HEK293T (cell line): ENCODE data around the gene YRDC.

Experiments used
- CTCF ChIA-PET: fragments of 350-600 bp; formaldehyde crosslinking; extraction: SDS; loops from one replicate; lab custom pipeline; 2021; ENCODE audit warnings: antibody characterized with exemption, inconsistent platforms; lab: Yijun Ruan, JAX
- POLR2A ChIA-PET: fragments of 350-600 bp; formaldehyde crosslinking; extraction: SDS; loops from one replicate; lab custom pipeline; 2020; ENCODE audit warnings: antibody characterized with exemption, inconsistent platforms; lab: Yijun Ruan, JAX
- DNase-seq: peaks from one replicate; pipeline ENCODE4 v3.0.0; 2012; ENCODE audit warnings: mixed read lengths; ENCODE audit errors: extremely low spot score
- ARNT ChIP-seq: fragments of 450-650 bp; IDR thresholded peaks from 2 replicates; pipeline ENCODE4 v1.6.1; 2017; ENCODE audit warnings: mild to moderate bottlenecking
- BHLHE40 ChIP-seq: fragments of 450-650 bp; IDR thresholded peaks from 2 replicates; pipeline ENCODE4 v1.6.1; 2016; ENCODE audit warnings: mild to moderate bottlenecking, moderate library complexity, borderline replicate concordance
- CTBP1 ChIP-seq: fragments of 450-650 bp; IDR thresholded peaks from 2 replicates; pipeline ENCODE4 v1.6.1; 2016; ENCODE audit warnings: borderline replicate concordance
- ELF4 ChIP-seq: fragments of 450-650 bp; IDR thresholded peaks from 2 replicates; pipeline ENCODE4 v1.6.1; 2017; ENCODE audit warnings: antibody characterized with exemption
- FOXA1 ChIP-seq: fragments of 450-650 bp; IDR thresholded peaks from 2 replicates; pipeline ENCODE4 v1.6.1; 2016; ENCODE audit warnings: mild to moderate bottlenecking
- FOXK2 ChIP-seq: fragments of 450-650 bp; IDR thresholded peaks from 2 replicates; pipeline ENCODE4 v1.6.1; 2016; ENCODE audit warnings: mild to moderate bottlenecking
- FOXM1 ChIP-seq: fragments of 450-650 bp; IDR thresholded peaks from 2 replicates; pipeline ENCODE4 v1.6.1; 2017; ENCODE audit warnings: mild to moderate bottlenecking, borderline replicate concordance
- HDGF ChIP-seq: fragments of 450-650 bp; IDR thresholded peaks from 2 replicates; pipeline ENCODE4 v1.6.1; 2017; ENCODE audit warnings: antibody characterized with exemption, borderline replicate concordance
- L3MBTL2 ChIP-seq: fragments of 450-650 bp; conservative IDR thresholded peaks from 2 replicates; pipeline ENCODE4 v1.6.1; 2016; ENCODE audit warnings: mild to moderate bottlenecking
- LEF1 ChIP-seq: fragments of 450-650 bp; IDR thresholded peaks from 2 replicates; pipeline ENCODE4 v1.6.1; 2017; ENCODE audit warnings: mild to moderate bottlenecking, borderline replicate concordance
- NFRKB ChIP-seq: fragments of 450-650 bp; IDR thresholded peaks from 2 replicates; pipeline ENCODE4 v1.6.1; 2016; ENCODE audit warnings: mild to moderate bottlenecking, moderate library complexity
- PKNOX1 ChIP-seq: fragments of 450-650 bp; IDR thresholded peaks from 2 replicates; pipeline ENCODE4 v1.6.1; 2016
- SP1 ChIP-seq: fragments of 450-650 bp; IDR thresholded peaks from 2 replicates; pipeline ENCODE4 v1.6.1; 2017
- SUZ12 ChIP-seq: fragments of 450-650 bp; IDR thresholded peaks from 2 replicates; pipeline ENCODE4 v1.6.1; 2016; ENCODE audit warnings: mild to moderate bottlenecking
- TARDBP ChIP-seq: fragments of 450-650 bp; IDR thresholded peaks from 2 replicates; pipeline ENCODE4 v1.6.1; 2016
- ZNF384 ChIP-seq: fragments of 450-650 bp; IDR thresholded peaks from 2 replicates; pipeline ENCODE4 v1.6.1; 2016

Gene YRDC

GRCh38 chr1:37765916-37766664 lies 41.9 kb downstream of the YRDC start:
- CTCF ChIA-PET, result interaction anchor here (1.0 to 1.1 kb wide), 2 partner anchors 9 to 75 kb away, joined by 3 to 5 read pairs; a partner anchor contains a TSS
- POLR2A ChIA-PET, result interaction anchor here (0.9 to 1.7 kb wide), 3 partner anchors 26 to 76 kb away, joined by 4 to 6 read pairs (median 5); partner anchors contain the start of gene CDCA8
- no peak for DNase-seq
- no peak for TF ChIP-seq ZNF384
- TF ChIP-seq CTBP1, result no peak
- no peak for TF ChIP-seq NFRKB
- no peak for TF ChIP-seq ARNT
- no peak for TF ChIP-seq SUZ12
- TF ChIP-seq FOXM1, result no peak
- no peak for TF ChIP-seq PKNOX1
- no peak for TF ChIP-seq BHLHE40
- TF ChIP-seq FOXK2, result no peak
- no peak for TF ChIP-seq SP1
- no peak for TF ChIP-seq TARDBP
- no peak for TF ChIP-seq FOXA1
- no peak for TF ChIP-seq HDGF
- no peak for TF ChIP-seq LEF1
- TF ChIP-seq L3MBTL2, result no peak

- no peak for DNase-seq
- ChIA-PET POLR2A (interaction anchor here (1.7 kb wide), 1 partner anchor 75 kb away, joined by 6 read pairs; a partner anchor contains a TSS), CTCF (interaction anchor here (0.5 to 0.6 kb wide), 2 partner anchors 159 to 208 kb away, joined by 3 read pairs; no protein-coding TSS in a partner anchor)
- TF ChIP-seq LEF1 (no peak), PKNOX1 (no peak), FOXM1 (no peak), SP1 (no peak), ELF4 (no peak), TARDBP (no peak), FOXK2 (no peak), ARNT (no peak), NFRKB (no peak), SUZ12 (no peak)
Measured at GRCh38 chr1:37764888-37765441, 43.0 kb downstream of the YRDC start, which contains the start of gene EPHA10. EPHA10 (minus strand) TSS chr1:37765120; CDS start chr1:37765066, 54 bp downstream.

- TF ChIP-seq SUZ12 (no peak), ELF4 (no peak), ARNT (no peak), BHLHE40 (no peak), NFRKB (no peak), PKNOX1 (no peak), FOXM1 (no peak), HDGF (no peak), FOXA1 (no peak), SP1 (no peak), FOXK2 (no peak)
- ChIA-PET CTCF (no interaction called here), POLR2A (no interaction called here)
- peak; percentile 84 for DNase-seq
Measured at GRCh38 chr1:37764414-37764825, 43.6 kb downstream of the YRDC start.

GRCh38 chr1:37763791-37764413 lies 44.1 kb downstream of the YRDC start:
- TF ChIP-seq LEF1, result no peak
- TF ChIP-seq PKNOX1, result no peak
- TF ChIP-seq FOXM1, result no peak
- no peak for TF ChIP-seq TARDBP
- TF ChIP-seq NFRKB, result no peak
- no peak for TF ChIP-seq SP1
- no peak for TF ChIP-seq FOXK2
- no peak for TF ChIP-seq CTBP1
- no peak for TF ChIP-seq L3MBTL2
- no peak for TF ChIP-seq ZNF384
- no peak for TF ChIP-seq SUZ12
- TF ChIP-seq FOXA1, result no peak
- TF ChIP-seq ARNT, result no peak
- TF ChIP-seq HDGF, result no peak
- no peak for TF ChIP-seq BHLHE40
- no peak for TF ChIP-seq ELF4
- ChIA-PET POLR2A (no interaction called here), CTCF (no interaction called here)
- no peak for DNase-seq
